HepG2 (cell line): ENCODE measurements around the gene TOPORS. TPM values are rescaled to one million over a fixed set of nuclear protein-coding genes. Genes with fewer than 3 reads are reported as not detected.

Experiments
- ATAC-seq: fragments of 200-7000 bp; cut with Tn5 transposase; 3 replicates; pipeline ENCODE4 v1.9.1; 2020; ENCODE audit warnings: mild to moderate bottlenecking, moderate library complexity
- BruUV-seq: library from RNA; stranded (reverse); fragments of 400-500 nt; replicated peaks from 2 replicates; lab custom pipeline; 2021; lab: Mats Ljungman, UMichigan
- CTCF ChIA-PET: fragments of 300-600 bp; formaldehyde crosslinking; extraction: SDS; loops from one replicate; lab custom pipeline; 2021; ENCODE audit warnings: low total read pairs, inconsistent platforms, low intra/inter-chr PET ratio; lab: Yijun Ruan, JAX
- POLR2A ChIA-PET: fragments of 350-600 bp; sonication (Branson Sonifier 250); formaldehyde crosslinking; loops from one replicate; lab custom pipeline; 2020; ENCODE audit warnings: antibody characterized with exemption, inconsistent platforms; lab: Yijun Ruan, JAX
- DNase-seq: peaks from one replicate; pipeline ENCODE4 v3.0.0-alpha.2; 2015; ENCODE audit warnings: low spot score
- FAIRE-seq: peaks from 3 replicates; lab custom pipeline; 2011; peaks lifted over from hg19 to GRCh38; lab: Jason Lieb, UNC
- H2AFZ ChIP-seq: one replicate; pipeline ENCODE4 v1.6.1; 2011; ENCODE audit warnings: low read length, inconsistent platforms
- H3K27ac ChIP-seq: fragments of 300-600 bp; 3 replicates; pipeline ENCODE4 v1.8.0; 2011; ENCODE audit warnings: mixed run types, mild to moderate bottlenecking, mixed read lengths, low read length, inconsistent platforms; ENCODE audit not compliant: insufficient read depth; ENCODE audit errors: extremely low read length
- H3K27me3 ChIP-seq, 2 experiments: fragments of 200-600 bp in 1 of 2; 2 replicates in 1 of 2; 3 replicates in 1 of 2; pipeline versions ENCODE4 v1.6.0 to v1.8.0; 2011; ENCODE audit warnings: low read length in 2 of 2, mild to moderate bottlenecking in 2 of 2, moderate library complexity in 2 of 2, inconsistent platforms in 1 of 2; ENCODE audit not compliant: insufficient read depth in 2 of 2, control insufficient read depth in 1 of 2
- H3K36me3 ChIP-seq, 2 experiments: fragments of 200-600 bp in 1 of 2; replicated peaks in 1 of 2; 2 replicates in 1 of 2; 3 replicates in 1 of 2; pipeline versions ENCODE4 v1.5.1 to v1.8.0; 2011; ENCODE audit warnings: low read length in 2 of 2, inconsistent platforms in 1 of 2; ENCODE audit not compliant: insufficient read depth in 2 of 2, control insufficient read depth in 1 of 2
- H3K4me1 ChIP-seq: 2 replicates; pipeline ENCODE4 v1.5.1; 2012; ENCODE audit warnings: low read length, inconsistent platforms; ENCODE audit not compliant: insufficient read depth
- H3K4me2 ChIP-seq: 2 replicates; pipeline ENCODE4 v1.6.0; 2011; ENCODE audit warnings: low read depth, low read length, inconsistent platforms
- H3K4me3 ChIP-seq, 3 experiments: fragments of 200-600 bp in 1 of 3; sonication (generic), shearing (Covaris generic) in 1 of 3; replicated peaks in 1 of 3; 2 replicates each; pipeline ENCODE4 v1.5.1; 2011 to 2016; ENCODE audit warnings: low read length in 3 of 3, inconsistent platforms in 2 of 3, low read depth in 2 of 3, mild to moderate bottlenecking in 2 of 3, control low read depth in 1 of 3, mixed read lengths in 1 of 3; ENCODE audit not compliant: insufficient read depth in 1 of 3
- H3K79me2 ChIP-seq: one replicate; pipeline ENCODE4 v1.6.1; 2011; ENCODE audit warnings: low read length, inconsistent platforms; ENCODE audit not compliant: insufficient read depth
- H3K9ac ChIP-seq: 2 replicates; pipeline ENCODE4 v1.6.0; 2011; ENCODE audit warnings: mild to moderate bottlenecking, low read depth, low read length, inconsistent platforms; ENCODE audit not compliant: insufficient read depth
- H3K9me3 ChIP-seq: 2 replicates; pipeline ENCODE4 v1.5.1; 2012; ENCODE audit warnings: mild to moderate bottlenecking, low read length
- H4K20me1 ChIP-seq: 2 replicates; pipeline ENCODE4 v1.6.0; 2011; ENCODE audit warnings: inconsistent platforms, mild to moderate bottlenecking, low read length, moderate library complexity; ENCODE audit not compliant: insufficient read depth
- ATAD3A ChIP-seq: sonication (generic); formaldehyde crosslinking; IDR thresholded peaks from 2 replicates; pipeline ENCODE4 v1.4.0; 2020; ENCODE audit warnings: missing genetic modification reagents
- MIER2 ChIP-seq: IDR thresholded peaks from 2 replicates; pipeline ENCODE4 v1.6.1; 2016; ENCODE audit warnings: missing biosample characterization, missing genetic modification reagents
- NR2F2 ChIP-seq: IDR thresholded peaks from 2 replicates; pipeline ENCODE4 v1.6.1; 2012; ENCODE audit warnings: low read depth, inconsistent platforms, borderline replicate concordance
- SRF ChIP-seq: IDR thresholded peaks from 2 replicates; pipeline ENCODE4 v1.6.1; 2011; ENCODE audit warnings: mild to moderate bottlenecking, low read depth, low read length, moderate library complexity
- TCF7 ChIP-seq: sonication (generic); IDR thresholded peaks from 2 replicates; pipeline ENCODE4 v1.6.1; 2016; ENCODE audit warnings: antibody characterized with exemption, low read depth
- ZNF260 ChIP-seq: sonication (generic); formaldehyde crosslinking; IDR thresholded peaks from 2 replicates; pipeline ENCODE4 v1.4.0; 2020; ENCODE audit warnings: missing genetic modification reagents, low read depth, mild to moderate bottlenecking, borderline replicate concordance
- ZNF674 ChIP-seq: sonication (generic); formaldehyde crosslinking; IDR thresholded peaks from 2 replicates; pipeline ENCODE4 v1.5.0; 2020; ENCODE audit warnings: low read depth, mild to moderate bottlenecking, missing genetic modification reagents
- WGBS: methylation state at CpG from one replicate; pipeline ENCODE4 v1.1.6; 2017; ENCODE audit warnings: low lambda C conversion rate; 5-methylcytosine and 5-hydroxymethylcytosine counted together
- in situ Hi-C: cut with HindIII; loops from 2 replicates; pipeline ENCODE4 v1.10.0; 2017; ENCODE audit warnings: low pct_unique_long_range_greater_than_20kb; ENCODE audit not compliant: extremely low pct_ligation_motif_present
- intact Hi-C: fragments of 100-400 bp; cut with micrococcal nuclease; formaldehyde crosslinking; loops from one replicate; pipeline ENCODE4 v1.10.0; 2022; ENCODE audit not compliant: unreplicated experiment
- polyA plus RNA-seq, 8 experiments: library from polyadenylated mRNA; depleted of rRNA in 3 of 8; stranded (reverse) in 7 of 8; unstranded in 1 of 8; fragments of >200 nt; fragmentation: Illumina TruSeq in 4 of 8; extraction: Trizol in 4 of 8; gene quantifications; 2 replicates each; pipeline versions ENCODE4 v1.2.1 to v1.2.3, GENCODE V29; 2011 to 2016; ENCODE audit warnings: low read depth in 4 of 8, missing spikeins in 1 of 8, mixed read lengths in 1 of 8; ENCODE audit not compliant: insufficient read depth in 1 of 8
- total RNA-seq, 5 experiments: library from RNA; depleted of rRNA; stranded (reverse); fragments of >200 nt; fragmentation: Illumina TruSeq; extraction: Trizol; gene quantifications; 2 replicates each; pipeline ENCODE4 v1.2.3, GENCODE V29; 2016; ENCODE audit warnings: low read depth in 1 of 5

TOPORS gene
- total and polyA plus RNA-seq, 2 of the 13 experiments (the other 11 are each of a cell fraction or from before 2014, with no cell fraction given), result 6.8 to 19.6 TPM

DNA sequence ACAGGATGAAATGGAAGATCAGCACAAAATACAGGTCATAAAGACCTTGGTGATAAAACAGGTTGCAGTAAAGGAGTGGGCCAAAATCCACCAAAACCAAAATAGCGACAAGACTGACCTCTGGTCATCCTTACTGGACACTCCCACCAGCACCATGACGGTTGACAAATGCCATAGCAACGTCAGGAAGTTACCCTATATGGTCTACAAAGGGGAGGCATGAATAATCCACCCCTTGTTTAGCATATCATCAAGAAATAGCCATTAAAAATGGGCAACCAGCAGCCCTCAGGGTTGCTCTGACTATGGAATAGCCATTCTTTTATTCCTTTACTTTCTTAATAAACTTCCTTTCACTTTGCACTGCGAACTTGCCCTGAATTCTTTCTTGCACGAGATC is 26.6 kb upstream of the TOPORS start:
- in situ Hi-C loops, result no loop called here
- no peak overlapping the region for H3K4me3 ChIP-seq
- H3K36me3 ChIP-seq, result no peaks in the 10 kb centered on the region
- no peaks in the 10 kb centered on the region for H3K9me3 ChIP-seq
- H3K9ac ChIP-seq, result no peak overlapping the region
- intact Hi-C loops, result loop anchor here (1.0 kb wide), 2 partner anchors 147 to 201 kb away; no protein-coding TSS in a partner anchor
- peaks cover 19% of the 10 kb centered on the region for H3K4me1 ChIP-seq
- H2AFZ ChIP-seq, result no peak overlapping the region
- POLR2A ChIA-PET, result interaction anchor here (1.6 kb wide), 1 partner anchor 200 kb away, joined by 4 read pairs; no protein-coding TSS in a partner anchor
- TF ChIP-seq MIER2 (CRISPR knock-in tag) (no peak), ZNF260 (CRISPR knock-in tag) (no peak), NR2F2 (no peak), SRF (0 out of 2 replicates have a peak, but pooled peaks have one; percentile 47), ATAD3A (CRISPR knock-in tag) (no peak), TCF7 (no peak)
- H3K27ac ChIP-seq, result no peak overlapping the region
- DNase-seq (no peak), FAIRE-seq (no peak), ATAC-seq (no peak)
- BruUV-seq, result no TSS peak
- H3K4me2 ChIP-seq, result peak overlapping the region; percentile 45
- no peaks in the 10 kb centered on the region for H4K20me1 ChIP-seq
- CTCF ChIA-PET, result interaction anchor here (0.7 to 4.9 kb wide), 3 partner anchors 196 to 390 kb away, joined by 3 to 115 read pairs (median 6); no protein-coding TSS in a partner anchor
- H3K27me3 ChIP-seq, result no peaks in the 10 kb centered on the region
- H3K79me2 ChIP-seq, result no peaks in the 10 kb centered on the region
- 17% methylated on average over 5 of the region's 5 CpGs for WGBS

DNA sequence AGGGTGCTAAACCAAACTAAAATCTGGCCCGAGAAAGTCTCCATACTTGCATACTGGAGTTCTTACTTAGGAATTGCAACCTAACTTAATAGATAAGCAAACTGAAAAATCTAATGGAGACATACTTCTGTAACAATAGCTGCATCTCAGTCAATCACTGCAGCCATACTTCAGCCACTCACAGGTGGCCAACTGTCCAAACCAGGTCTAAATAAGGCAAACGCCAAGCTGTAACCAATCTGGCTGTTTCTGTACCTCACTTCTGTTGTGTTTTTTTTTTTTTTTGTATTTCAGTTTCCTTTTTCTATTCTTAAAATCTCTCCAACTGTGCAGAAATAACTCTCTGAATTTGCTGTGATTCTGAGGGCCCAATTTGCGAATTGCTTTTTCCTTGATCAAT is 24.9 kb upstream of the TOPORS start:
- Histone ChIP-seq H3K4me1 (peaks cover 26% of the 10 kb centered on the region), H4K20me1 (no peaks in the 10 kb centered on the region)
- intact Hi-C loops, result no loop called here
- TF ChIP-seq ZNF674 (CRISPR knock-in tag), result no peak
- TF ChIP-seq, all 625 proteins: peak for 0
- no peak overlapping the region for H3K27ac ChIP-seq
- H3K9me3 ChIP-seq, result no peaks in the 10 kb centered on the region
- in situ Hi-C loops, result no loop called here
- H3K36me3 ChIP-seq, result no peaks in the 10 kb centered on the region
- H3K79me2 ChIP-seq, result peaks cover 4% of the 10 kb centered on the region
- no peak overlapping the region for H3K4me2 ChIP-seq
- no peaks in the 10 kb centered on the region; a peak in 1 of 5 replicates for H3K27me3 ChIP-seq
- DNase-seq (no peak), FAIRE-seq (no peak), ATAC-seq (no peak)
- 24% methylated on average over 3 of the region's 3 CpGs for WGBS
- BruUV-seq, result no TSS peak
- ChIA-PET POLR2A (interaction anchor here (1.3 kb wide), 1 partner anchor 26 kb away, joined by 3 read pairs; no protein-coding TSS in a partner anchor), CTCF (interaction anchor here (4.9 kb wide), 1 partner anchor 198 kb away, joined by 115 read pairs; no protein-coding TSS in a partner anchor)
- H3K4me3 ChIP-seq, result no peak overlapping the region
- H3K9ac ChIP-seq, result no peak overlapping the region
- H2AFZ ChIP-seq, result no peak overlapping the region
